ENCODE measurements around the gene LEMD2.

GRCh38 chr6:33822575-33823395 is 33.9 kb upstream of the LEMD2 start:
- TF ChIP-seq FOS (IDR thresholded peaks at IDR 0.05; ENCODE audit: low read depth, low read length): no peak
- TF ChIP-seq CTCF (conservative IDR thresholded peaks at IDR 0.05; ENCODE audit: low read depth, low read length): peak; percentile 27; the same call in 1 of the 2 replicates
- TF ChIP-seq NFE2L2 (IDR thresholded peaks at IDR 0.05; ENCODE audit: low read depth, low read length): no peak
- no peak for TF ChIP-seq MAZ (IDR thresholded peaks at IDR 0.05; ENCODE audit: borderline replicate concordance, low read depth, low read length)
- TF ChIP-seq POLR2A (IDR thresholded peaks at IDR 0.05; ENCODE audit: low read depth, low read length): no peak
- peak; percentile 25; the same call in 1 of the 2 replicates for TF ChIP-seq RAD21 (IDR thresholded peaks at IDR 0.05; ENCODE audit: low read length)
- peak; percentile 28; the same call in 1 of the 2 replicates for TF ChIP-seq SMC3 (IDR thresholded peaks at IDR 0.05; ENCODE audit: low read depth, low read length)
